NCI-H524 (cell line): ENCODE results near the gene RYR1.
A peak's percentile ranks its signal among the peaks of the same experiment; 100 is the strongest.
"Not testable (repeated sequence)": the region's sequence is repeated elsewhere in the genome, so short reads cannot be mapped to it uniquely, and the experiment has no call there.

Source experiments
- DNase-seq, 2 experiments: peaks; one replicate each; lab custom pipeline; 2025; lab: John Stamatoyannopoulos, UW

The RYR1 gene

GRCh38 chr19:38514812-38515633 is 81.5 kb downstream of the RYR1 start:
- peak; percentile 36 to 63 for DNase-seq

GRCh38 chr19:38515896-38516295 is 82.4 kb downstream of the RYR1 start:
- no peak for DNase-seq

- DNase-seq, result no peak
These were observed 83.3 kb downstream of the RYR1 start for GRCh38 chr19:38516802-38517201.

- no peak for DNase-seq
These were observed 83.8 kb downstream of the RYR1 start for GRCh38 chr19:38517321-38517720.

- DNase-seq, result not testable (repeated sequence)
These were observed 84.5 kb downstream of the RYR1 start for GRCh38 chr19:38517980-38518379.

GRCh38 chr19:38519168-38519567 is 85.7 kb downstream of the RYR1 start:
- no peak for DNase-seq

GRCh38 chr19:38519988-38520387 is 86.5 kb downstream of the RYR1 start:
- no peak for DNase-seq

- no peak for DNase-seq
These were observed 89.4 kb downstream of the RYR1 start for GRCh38 chr19:38522915-38523314.

GRCh38 chr19:38523319-38523718 is 89.8 kb downstream of the RYR1 start:
- DNase-seq, result no peak

- no peak for DNase-seq
These were observed 90.9 kb downstream of the RYR1 start for GRCh38 chr19:38524369-38524768.

GRCh38 chr19:38524994-38525634 is 91.6 kb downstream of the RYR1 start:
- DNase-seq, result no peak

GRCh38 chr19:38526430-38526829 is 92.9 kb downstream of the RYR1 start:
- DNase-seq, result no peak

- no peak for DNase-seq
These were observed 94.1 kb downstream of the RYR1 start for GRCh38 chr19:38527466-38528136.

- no peak for DNase-seq
These were observed 94.8 kb downstream of the RYR1 start for GRCh38 chr19:38528213-38528755.

- no peak for DNase-seq
These were observed 95.4 kb downstream of the RYR1 start for GRCh38 chr19:38528931-38529330.

- DNase-seq, result no peak
These were observed 98.0 kb downstream of the RYR1 start for GRCh38 chr19:38531515-38531914.

GRCh38 chr19:38532939-38533338 is 99.4 kb downstream of the RYR1 start:
- no peak for DNase-seq

GRCh38 chr19:38534574-38534973 is 101.1 kb downstream of the RYR1 start:
- no peak for DNase-seq

- no peak for DNase-seq
These were observed 101.7 kb downstream of the RYR1 start for GRCh38 chr19:38535212-38535611.

- no peak for DNase-seq
These were observed 103.8 kb downstream of the RYR1 start for GRCh38 chr19:38537071-38537936.

- no peak for DNase-seq
These were observed 104.9 kb downstream of the RYR1 start for GRCh38 chr19:38538386-38538785.
